HEK293T (cell line): ENCODE measurements around the gene NTN1.

Experiments used
- ELF4 ChIP-seq: fragments of 450-650 bp; IDR thresholded peaks from 2 replicates; pipeline ENCODE4 v1.6.1; 2017; ENCODE audit warnings: antibody characterized with exemption
- FOXA1 ChIP-seq: fragments of 450-650 bp; IDR thresholded peaks from 2 replicates; pipeline ENCODE4 v1.6.1; 2016; ENCODE audit warnings: mild to moderate bottlenecking
- HDGF ChIP-seq: fragments of 450-650 bp; IDR thresholded peaks from 2 replicates; pipeline ENCODE4 v1.6.1; 2017; ENCODE audit warnings: antibody characterized with exemption, borderline replicate concordance
- NFRKB ChIP-seq: fragments of 450-650 bp; IDR thresholded peaks from 2 replicates; pipeline ENCODE4 v1.6.1; 2016; ENCODE audit warnings: mild to moderate bottlenecking, moderate library complexity
- SP1 ChIP-seq: fragments of 450-650 bp; IDR thresholded peaks from 2 replicates; pipeline ENCODE4 v1.6.1; 2017
- TARDBP ChIP-seq: fragments of 450-650 bp; IDR thresholded peaks from 2 replicates; pipeline ENCODE4 v1.6.1; 2016
- TF ChIP-seq, protein P1 (sequence below): fragments of 450-650 bp; IDR thresholded peaks from 2 replicates; pipeline ENCODE4 v1.6.1; 2016

DNA sequence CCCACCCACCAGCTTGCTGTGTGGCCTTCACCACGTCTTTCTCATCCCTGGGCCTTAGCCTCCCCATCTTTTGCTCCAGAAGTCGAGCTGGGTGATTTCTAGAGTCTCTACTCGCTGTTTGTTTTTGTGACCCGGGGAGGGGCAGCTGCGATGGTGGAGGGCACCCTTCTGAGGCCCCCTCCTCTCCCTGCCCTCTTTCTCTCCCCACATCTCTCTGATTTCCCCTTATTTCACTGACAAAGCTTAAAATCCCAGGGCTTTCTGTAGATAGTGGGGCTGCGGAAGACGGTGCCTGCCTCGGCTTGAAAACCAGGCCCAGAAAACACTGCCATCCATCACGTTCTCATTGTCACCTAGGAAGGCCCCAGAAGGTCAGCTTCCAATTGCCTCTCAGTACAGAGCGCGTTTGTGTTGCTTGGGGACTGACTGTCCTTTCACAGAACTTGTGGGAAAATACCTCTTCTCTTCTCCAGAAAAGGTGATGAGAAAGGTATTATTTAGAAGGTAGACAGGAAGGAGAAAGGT, 95.1 kb downstream of the NTN1 start:
- TF ChIP-seq TARDBP (no peak), HDGF (no peak), FOXA1 (no peak), NFRKB (no peak), ELF4 (no peak), SP1 (no peak)
- TF ChIP-seq, protein P1, sequence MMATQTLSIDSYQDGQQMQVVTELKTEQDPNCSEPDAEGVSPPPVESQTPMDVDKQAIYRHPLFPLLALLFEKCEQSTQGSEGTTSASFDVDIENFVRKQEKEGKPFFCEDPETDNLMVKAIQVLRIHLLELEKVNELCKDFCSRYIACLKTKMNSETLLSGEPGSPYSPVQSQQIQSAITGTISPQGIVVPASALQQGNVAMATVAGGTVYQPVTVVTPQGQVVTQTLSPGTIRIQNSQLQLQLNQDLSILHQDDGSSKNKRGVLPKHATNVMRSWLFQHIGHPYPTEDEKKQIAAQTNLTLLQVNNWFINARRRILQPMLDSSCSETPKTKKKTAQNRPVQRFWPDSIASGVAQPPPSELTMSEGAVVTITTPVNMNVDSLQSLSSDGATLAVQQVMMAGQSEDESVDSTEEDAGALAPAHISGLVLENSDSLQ: no peak
